OCI-LY7 (cell line): Measurements from ENCODE around the gene PSEN1. TPM values are rescaled to one million over a fixed set of nuclear protein-coding genes. Genes with fewer than 3 reads are reported as not detected.

Experiments used
- BruUV-seq: library from RNA; stranded (reverse); fragments of 400-500 nt; replicated peaks from 2 replicates; lab custom pipeline; 2021; lab: Mats Ljungman, UMichigan
- CTCF ChIA-PET: fragments of 300-600 bp; sonication (Branson Sonifier 250); formaldehyde crosslinking; loops from one replicate; lab custom pipeline; 2022; ENCODE audit warnings: antibody characterized with exemption; ENCODE audit not compliant: unreplicated experiment; lab: Charles Lee
- POLR2A ChIA-PET: fragments of 300-600 bp; sonication (Branson Sonifier 250); formaldehyde crosslinking; loops from one replicate; lab custom pipeline; 2022; ENCODE audit warnings: antibody characterized with exemption; lab: Charles Lee
- DNase-seq: peaks from one replicate; pipeline ENCODE4 v3.0.0-alpha.2; 2015; ENCODE audit warnings: low spot score
- H2AFZ ChIP-seq: fragments of 200-600 bp; sonication (generic), shearing (Covaris generic); 2 replicates; pipeline ENCODE4 v1.6.1; 2014; ENCODE audit warnings: mild to moderate bottlenecking, antibody characterized with exemption, low read length, moderate library complexity
- H3K27ac ChIP-seq: fragments of 200-600 bp; sonication (generic); 2 replicates; pipeline ENCODE4 v1.5.1; 2014; ENCODE audit warnings: mixed run types, low read depth, mild to moderate bottlenecking, moderate library complexity, low read length, inconsistent platforms; ENCODE audit not compliant: poor library complexity, severe bottlenecking
- H3K36me3 ChIP-seq: fragments of 200-600 bp; sonication (generic); 2 replicates; pipeline ENCODE4 v1.6.1; 2014; ENCODE audit warnings: mild to moderate bottlenecking, antibody characterized with exemption, low read length, moderate library complexity, mixed read lengths; ENCODE audit not compliant: insufficient read depth
- H3K4me1 ChIP-seq: fragments of 200-600 bp; sonication (generic); 2 replicates; pipeline ENCODE4 v1.5.1; 2014; ENCODE audit warnings: mild to moderate bottlenecking, low read length; ENCODE audit not compliant: insufficient read depth, poor library complexity, severe bottlenecking
- H3K4me2 ChIP-seq: fragments of 200-600 bp; sonication (generic); 2 replicates; pipeline ENCODE4 v1.6.1; 2014; ENCODE audit warnings: mild to moderate bottlenecking, low read length
- H3K4me3 ChIP-seq: fragments of 200-600 bp; sonication (generic); 2 replicates; pipeline ENCODE4 v1.5.1; 2014; ENCODE audit warnings: mild to moderate bottlenecking, low read depth, low read length; ENCODE audit not compliant: poor library complexity, severe bottlenecking
- H3K79me2 ChIP-seq: fragments of 200-600 bp; sonication (generic); 2 replicates; pipeline ENCODE4 v1.6.1; 2016; ENCODE audit warnings: low read depth, mild to moderate bottlenecking, low read length, moderate library complexity, mixed read lengths; ENCODE audit not compliant: insufficient read depth
- H3K9me2 ChIP-seq: fragments of 200-600 bp; sonication (generic); 2 replicates; pipeline ENCODE4 v1.6.1; 2016; ENCODE audit warnings: mild to moderate bottlenecking, low read length, mixed read lengths; ENCODE audit not compliant: insufficient read depth
- H3K9me3 ChIP-seq: fragments of 200-600 bp; sonication (generic); 2 replicates; pipeline ENCODE4 v1.6.1; 2014; ENCODE audit warnings: mild to moderate bottlenecking, mixed run types, low read length, mixed read lengths
- H4K20me1 ChIP-seq: fragments of 200-600 bp; sonication (generic); 2 replicates; pipeline ENCODE4 v1.6.1; 2014; ENCODE audit warnings: mild to moderate bottlenecking, antibody characterized with exemption, low read length, moderate library complexity, mixed read lengths; ENCODE audit not compliant: insufficient read depth
- CTCF ChIP-seq: fragments of 200-600 bp; sonication (generic); conservative IDR thresholded peaks from 2 replicates; pipeline ENCODE4 v1.5.1; 2014; ENCODE audit warnings: mild to moderate bottlenecking, antibody characterized with exemption, low read length, moderate library complexity, mixed read lengths
- EZH2phosphoT487 ChIP-seq: fragments of 200-600 bp; sonication (generic); IDR thresholded peaks from 2 replicates; pipeline ENCODE4 v1.6.1; 2018; ENCODE audit warnings: low read depth, borderline replicate concordance, mild to moderate bottlenecking, mixed run types, antibody characterized with exemption, low read length, moderate library complexity, mixed read lengths
- intact Hi-C: fragments of 100-400 bp; cut with micrococcal nuclease; formaldehyde crosslinking; loops from one replicate; pipeline ENCODE4 v1.10.0; 2022; ENCODE audit not compliant: unreplicated experiment
- total RNA-seq, 2 experiments: library from RNA; depleted of rRNA in 1 of 2; stranded (reverse); fragments of >200 nt in 1 of 2; shearing (Covaris generic) in 1 of 2; gene quantifications; 2 replicates each; pipeline ENCODE4 v1.2.3, GENCODE V29; 2014 to 2022

Gene PSEN1
- total RNA-seq, 2 experiments from 2014 or later: 24.4 to 28.0 TPM

DNA sequence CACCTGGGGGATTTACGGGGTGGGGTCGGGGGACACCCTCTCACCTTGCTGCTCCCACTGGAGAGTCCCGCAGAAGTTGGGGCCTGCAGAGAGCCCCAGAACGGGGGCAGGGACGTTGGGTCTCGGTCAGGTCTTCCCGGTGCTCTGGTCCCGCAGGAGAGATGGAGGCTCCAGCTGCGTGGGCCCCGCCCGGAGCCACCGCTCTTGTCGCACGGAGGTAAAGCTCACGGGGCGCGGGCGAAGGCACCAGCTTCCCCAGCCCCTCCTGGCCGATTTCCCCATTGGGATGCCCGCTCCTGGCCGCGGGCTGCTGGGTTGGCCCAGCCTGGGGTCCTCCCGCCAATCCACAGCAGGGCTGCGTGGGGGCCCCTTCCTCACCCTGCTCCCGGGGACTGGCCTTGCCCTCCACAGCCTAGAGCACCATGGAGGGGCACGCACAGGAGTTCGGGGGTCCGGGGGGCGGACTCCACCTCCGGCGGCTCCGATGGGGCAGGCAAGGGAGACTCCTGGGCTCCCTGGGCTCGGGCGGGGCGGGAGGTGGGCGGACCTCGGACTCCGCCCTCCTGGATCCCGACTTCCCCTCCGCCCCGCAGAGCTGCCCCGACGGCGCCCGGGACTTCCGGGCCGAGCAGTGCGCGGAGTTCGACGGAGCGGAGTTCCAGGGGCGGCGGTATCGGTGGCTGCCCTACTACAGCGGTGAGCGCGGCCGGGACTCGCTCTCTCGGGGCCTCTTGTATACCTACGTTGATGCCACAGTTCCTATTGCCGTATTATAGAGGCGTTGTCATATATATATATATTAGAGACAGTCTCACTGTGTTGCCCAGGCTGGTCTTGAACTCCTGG is 109.4 kb downstream of the PSEN1 start:
- Histone ChIP-seq H3K27ac (peak overlapping the region; percentile 81), H3K4me3 (peak overlapping the region; percentile 69), H3K79me2 (no peaks in the 10 kb centered on the region), H3K4me2 (peak overlapping the region; percentile 80), H3K36me3 (no peaks in the 10 kb centered on the region), H3K4me1 (peaks cover 73% of the 10 kb centered on the region), H2AFZ (peak overlapping the region; percentile 53; the same call in 1 of the 2 replicates), H3K9me2 (no peaks in the 10 kb centered on the region), H3K9me3 (no peaks in the 10 kb centered on the region), H4K20me1 (no peaks in the 10 kb centered on the region)
- peak; percentile 79 for DNase-seq
- TF ChIP-seq CTCF (no peak), EZH2phosphoT487 (no peak)
- CTCF ChIA-PET: interaction anchor here (0.5 kb wide), 1 partner anchor 108 kb away, joined by 4 read pairs; no protein-coding TSS in a partner anchor
- no TSS peak for BruUV-seq
- POLR2A ChIA-PET: interaction anchor here (1.0 kb wide), 1 partner anchor 26 kb away, joined by 3 read pairs; no protein-coding TSS in a partner anchor
- intact Hi-C loops: no loop called here

- ChIA-PET CTCF (interaction anchor here (0.5 kb wide), 1 partner anchor 109 kb away, joined by 4 read pairs; no protein-coding TSS in a partner anchor), POLR2A (no interaction called here)
- Histone ChIP-seq H3K4me2 (peak overlapping the region; percentile 80), H3K79me2 (no peaks in the 10 kb centered on the region), H4K20me1 (no peaks in the 10 kb centered on the region), H3K27ac (peak overlapping the region; percentile 81), H3K4me1 (peaks cover 64% of the 10 kb centered on the region), H3K9me2 (no peaks in the 10 kb centered on the region), H3K4me3 (peak overlapping the region; percentile 69), H3K36me3 (no peaks in the 10 kb centered on the region), H2AFZ (peak overlapping the region; percentile 53), H3K9me3 (no peaks in the 10 kb centered on the region)
- intact Hi-C loops: no loop called here
- TF ChIP-seq CTCF: no peak
- TF ChIP-seq EZH2phosphoT487: no peak
- no TSS peak for BruUV-seq
- no peak for DNase-seq
Measured at GRCh38 chr14:73246387-73247150, 110.3 kb downstream of the PSEN1 start.
